GM12878 (cell line): Measurements from ENCODE around the gene GRIFIN. TPM values are rescaled to one million over a fixed set of nuclear protein-coding genes. Genes with fewer than 3 reads are reported as not detected.

ENCODE experiments used
- ATAC-seq: fragments of 200-7000 bp; cut with Tn5 transposase; 3 replicates; pipeline ENCODE4 v1.9.1; 2020; ENCODE audit warnings: mild to moderate bottlenecking, moderate library complexity
- BruUV-seq: library from RNA; stranded (reverse); fragments of 400-500 nt; replicated peaks from 2 replicates; lab custom pipeline; 2021; lab: Mats Ljungman, UMichigan
- CTCF ChIA-PET: fragments of 300-600 bp; sonication (Branson Sonifier 250); formaldehyde crosslinking; extraction: SDS; loops from one replicate; lab custom pipeline; 2021; ENCODE audit warnings: inconsistent platforms; lab: Yijun Ruan, JAX
- POLR2A ChIA-PET: fragments of 350-600 bp; formaldehyde crosslinking; extraction: SDS; loops from one replicate; lab custom pipeline; 2021; ENCODE audit warnings: inconsistent platforms; lab: Charles Lee
- RAD21 ChIA-PET: fragments of 300-600 bp; sonication (Branson Sonifier 250); formaldehyde crosslinking; loops from one replicate; lab custom pipeline; 2023; ENCODE audit warnings: antibody characterized with exemption; ENCODE audit not compliant: unreplicated experiment; lab: Charles Lee
- SMC1A ChIA-PET: fragments of 300-600 bp; sonication (Branson Sonifier 250); formaldehyde crosslinking; loops from one replicate; lab custom pipeline; 2023; ENCODE audit not compliant: unreplicated experiment, uncharacterized antibody; lab: Charles Lee
- DNase-seq: peaks from one replicate; pipeline ENCODE4 v3.0.0-alpha.2; 2011; ENCODE audit warnings: low read depth, low spot score
- FAIRE-seq: peaks from 3 replicates; lab custom pipeline; 2011; peaks lifted over from hg19 to GRCh38; lab: Jason Lieb, UNC
- H2AFZ ChIP-seq: 2 replicates; pipeline ENCODE4 v1.6.0; 2011; ENCODE audit warnings: low read depth, low read length, control low read depth; ENCODE audit not compliant: control insufficient read depth
- H3K27ac ChIP-seq: 2 replicates; pipeline ENCODE4 v1.5.1; 2011; ENCODE audit warnings: control low read depth; ENCODE audit not compliant: control insufficient read depth, insufficient read depth
- H3K27me3 ChIP-seq, 2 experiments: replicated peaks in 1 of 2; 2 replicates each; pipeline versions ENCODE4 v1.6.0 to v1.6.1; 2011; ENCODE audit warnings: low read length in 1 of 2; ENCODE audit not compliant: control insufficient read depth in 2 of 2, insufficient read depth in 2 of 2
- H3K36me3 ChIP-seq, 2 experiments: 2 replicates each; pipeline ENCODE4 v1.5.1; 2011; ENCODE audit warnings: low read length in 1 of 2; ENCODE audit not compliant: control insufficient read depth in 2 of 2, insufficient read depth in 2 of 2
- H3K4me1 ChIP-seq: 2 replicates; pipeline ENCODE4 v1.6.1; 2011; ENCODE audit warnings: mild to moderate bottlenecking, low read length, moderate library complexity, mixed read lengths; ENCODE audit not compliant: control insufficient read depth, insufficient read depth
- H3K4me2 ChIP-seq: 2 replicates; pipeline ENCODE4 v1.6.0; 2011; ENCODE audit warnings: control low read depth; ENCODE audit not compliant: control insufficient read depth, insufficient read depth
- H3K4me3 ChIP-seq: fragments of 200-600 bp; sonication (generic); 2 replicates; pipeline ENCODE4 v1.5.1; 2016
- H3K79me2 ChIP-seq: 2 replicates; pipeline ENCODE4 v1.6.0; 2011; ENCODE audit warnings: low read length; ENCODE audit not compliant: control insufficient read depth, insufficient read depth
- H3K9ac ChIP-seq: 2 replicates; pipeline ENCODE4 v1.8.0; 2011; ENCODE audit warnings: low read length, control low read depth, mixed read lengths; ENCODE audit not compliant: control insufficient read depth, insufficient read depth
- H3K9me3 ChIP-seq: replicated peaks from 3 replicates; pipeline ENCODE4 v1.5.1; 2011; ENCODE audit warnings: mild to moderate bottlenecking, low read length; ENCODE audit not compliant: control insufficient read depth, insufficient read depth
- H4K20me1 ChIP-seq: 2 replicates; pipeline ENCODE4 v1.6.0; 2011; ENCODE audit not compliant: control insufficient read depth, insufficient read depth
- BMI1 ChIP-seq: fragments of 450-650 bp; IDR thresholded peaks from 2 replicates; pipeline ENCODE4 v1.6.1; 2016; ENCODE audit warnings: mild to moderate bottlenecking, moderate library complexity, borderline replicate concordance
- E4F1 ChIP-seq: fragments of 450-650 bp; IDR thresholded peaks from 2 replicates; pipeline ENCODE4 v1.6.1; 2018; ENCODE audit warnings: borderline replicate concordance, mild to moderate bottlenecking; ENCODE audit not compliant: partially characterized antibody
- HCFC1 ChIP-seq: fragments of 150-350 bp; IDR thresholded peaks from 2 replicates; pipeline ENCODE4 v1.6.1; 2014; ENCODE audit warnings: low read length
- IKZF2 ChIP-seq, 2 experiments: fragments of 450-650 bp; IDR thresholded peaks; 2 replicates each; pipeline ENCODE4 v1.6.1; 2017; ENCODE audit warnings: mild to moderate bottlenecking in 2 of 2, moderate library complexity in 2 of 2
- POLR2AphosphoS5 ChIP-seq: IDR thresholded peaks from 2 replicates; pipeline ENCODE4 v1.6.1; 2011; ENCODE audit warnings: mild to moderate bottlenecking, low read length, inconsistent platforms
- SPI1 ChIP-seq: IDR thresholded peaks from 2 replicates; pipeline ENCODE4 v1.6.1; 2011; ENCODE audit warnings: low read depth, mild to moderate bottlenecking, low read length, moderate library complexity, borderline replicate concordance; ENCODE audit not compliant: insufficient read depth
- TAF1 ChIP-seq: IDR thresholded peaks from 2 replicates; pipeline ENCODE4 v1.6.1; 2011; ENCODE audit warnings: mild to moderate bottlenecking, low read depth, low read length, borderline replicate concordance
- YY1 ChIP-seq: IDR thresholded peaks from 2 replicates; pipeline ENCODE4 v1.6.1; 2011; ENCODE audit warnings: low read depth, mild to moderate bottlenecking, low read length
- WGBS: methylation state at CpG from one replicate; pipeline ENCODE4 v1.1.6; 2016; ENCODE audit warnings: low lambda C conversion rate; ENCODE audit not compliant: insufficient replicate concordance, insufficient coverage; ENCODE audit errors: missing lambda C conversion rate; 5-methylcytosine and 5-hydroxymethylcytosine counted together
- in situ Hi-C: fragments of 300-500 bp; cut with MboI; formaldehyde crosslinking; loops from 9 replicates; pipeline ENCODE4 v1.14.3; 2018; ENCODE audit warnings: mixed read lengths
- intact Hi-C: fragments of 100-400 bp; cut with micrococcal nuclease; formaldehyde crosslinking; loops from one replicate; pipeline ENCODE4 v1.14.2; 2022; ENCODE audit not compliant: unreplicated experiment
- polyA plus RNA-seq, 11 experiments: library from polyadenylated mRNA; depleted of rRNA in 4 of 11; unstranded in 6 of 11; stranded (reverse) in 5 of 11; fragments of >200 nt; fragmentation: Nextera tagmentation in 4 of 11; fragmentation: Illumina TruSeq in 1 of 11; extraction: Ambion mirVana in 4 of 11; extraction: Trizol in 1 of 11; gene quantifications; 1 replicate in 1 of 11; 2 replicates in 10 of 11; pipeline versions ENCODE4 v1.2.1 to v1.2.3, GENCODE V29; 2011 to 2016; ENCODE audit warnings: inconsistent platforms in 2 of 11, missing spikeins in 2 of 11, low read depth in 1 of 11
- total RNA-seq, 4 experiments: library from RNA; depleted of rRNA in 3 of 4; stranded (reverse); fragments of >200 nt in 3 of 4; fragmentation: Illumina TruSeq in 1 of 4; extraction: Trizol in 1 of 4; gene quantifications; 2 replicates each; pipeline versions ENCODE4 v1.2.1 to v1.2.3, GENCODE V29; 2013 to 2021
- TF ChIP-seq, protein P1 (sequence below): IDR thresholded peaks from 2 replicates; pipeline ENCODE4 v1.6.1; 2011; ENCODE audit warnings: borderline replicate concordance, low read depth, mild to moderate bottlenecking, moderate library complexity, low read length; ENCODE audit not compliant: insufficient read depth, poor library complexity, severe bottlenecking
- TF ChIP-seq, protein P2 (sequence below): fragments of 450-650 bp; IDR thresholded peaks from 2 replicates; pipeline ENCODE4 v1.6.1; 2014; ENCODE audit warnings: mild to moderate bottlenecking

The GRIFIN gene
- total and polyA plus RNA-seq, 10 of the 15 experiments (the other 5 are each of a cell fraction or from before 2014, with no cell fraction given), result not detected

DNA sequence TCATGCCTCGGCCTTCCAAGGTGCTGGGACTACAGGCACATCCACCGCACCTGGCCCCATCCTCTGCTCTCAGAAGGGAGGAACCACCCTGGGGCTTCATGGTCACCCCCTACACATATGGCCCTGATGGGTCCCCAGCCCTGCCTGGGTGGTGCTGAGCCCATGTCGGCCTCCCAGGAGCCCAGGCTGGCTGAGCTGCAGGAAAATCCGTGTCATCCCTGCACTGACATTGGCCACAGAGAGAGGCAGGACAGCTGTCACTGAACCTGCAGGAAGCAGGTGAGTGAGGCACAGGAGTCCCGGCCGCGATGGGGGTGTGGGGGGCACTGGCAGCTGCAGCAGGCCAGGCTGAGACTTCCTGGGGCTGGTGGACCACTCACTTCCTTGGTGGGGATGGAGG is 8.0 kb downstream of the GRIFIN start:
- ChIA-PET POLR2A (interaction anchor here (2.2 kb wide), 1 partner anchor 17 kb away, joined by 8 read pairs; no protein-coding TSS in a partner anchor), CTCF (interaction anchor here (0.6 to 6.7 kb wide), 33 partner anchors 8 to 872 kb away, joined by 3 to 114 read pairs (median 5); partner anchors contain the start of genes BRAT1 and EIF3B), SMC1A (interaction anchor here (0.7 to 2.6 kb wide), 16 partner anchors 11 to 889 kb away, joined by 3 to 21 read pairs (median 4); no protein-coding TSS in a partner anchor)
- in situ Hi-C loops, result no loop called here
- H3K27ac ChIP-seq, result no peak overlapping the region
- BruUV-seq, result no TSS peak
- H3K27me3 ChIP-seq, result no peaks in the 10 kb centered on the region
- intact Hi-C loops, result loop anchor here (2.0 to 5.0 kb wide), 2 partner anchors 17 to 99 kb away; no protein-coding TSS in a partner anchor
- no peak for FAIRE-seq
- H3K36me3 ChIP-seq, result no peaks in the 10 kb centered on the region
- no peak overlapping the region for H2AFZ ChIP-seq
- no peaks in the 10 kb centered on the region for H3K4me1 ChIP-seq
- ATAC-seq, result no peak
- H3K79me2 ChIP-seq, result no peaks in the 10 kb centered on the region
- 67% methylated on average over 7 of the region's 7 CpGs for WGBS
- no peak overlapping the region for H3K4me2 ChIP-seq
- no peak overlapping the region for H3K4me3 ChIP-seq
- DNase-seq, result no peak
- no peak overlapping the region for H3K9ac ChIP-seq
- no peak for TF ChIP-seq BMI1
- TF ChIP-seq SPI1, result no peak
- TF ChIP-seq, all 136 proteins: peak for 0
- H4K20me1 ChIP-seq, result no peaks in the 10 kb centered on the region
- RAD21 ChIA-PET, result interaction anchor here (0.6 to 3.7 kb wide), 17 partner anchors 11 to 804 kb away, joined by 3 to 42 read pairs (median 3); partner anchors contain the start of genes CHST12 and EIF3B
- H3K9me3 ChIP-seq, result no peaks in the 10 kb centered on the region; the same call in 2 of the 3 replicates

DNA sequence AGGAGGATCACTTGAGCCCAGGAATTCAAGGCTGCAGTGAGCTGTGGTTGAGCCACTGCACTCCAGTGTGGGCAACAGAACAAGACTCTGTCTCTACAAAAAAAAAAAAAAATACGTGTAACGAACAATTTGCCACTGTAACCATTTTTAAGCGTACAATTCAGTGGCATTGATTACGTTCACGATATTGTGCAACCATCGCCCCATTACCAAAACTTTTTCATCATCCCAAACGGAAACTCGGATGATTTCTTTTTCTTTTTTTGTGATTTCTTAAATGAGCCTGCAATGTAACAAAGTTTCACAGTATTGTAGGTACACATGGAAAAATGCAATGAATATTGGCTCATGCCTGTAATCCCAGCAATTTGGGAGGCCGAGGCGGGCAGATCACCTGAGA is 9.5 kb downstream of the GRIFIN start:
- 61% methylated on average over 10 of the region's 10 CpGs for WGBS
- Histone ChIP-seq H3K79me2 (no peaks in the 10 kb centered on the region), H3K27ac (no peak overlapping the region), H3K9ac (no peak overlapping the region), H3K36me3 (no peaks in the 10 kb centered on the region), H3K9me3 (no peaks in the 10 kb centered on the region; the same call in 2 of the 3 replicates), H3K4me1 (no peaks in the 10 kb centered on the region), H2AFZ (no peak overlapping the region), H4K20me1 (no peaks in the 10 kb centered on the region), H3K4me2 (no peak overlapping the region), H3K27me3 (no peaks in the 10 kb centered on the region), H3K4me3 (no peak overlapping the region)
- BruUV-seq, result no TSS peak
- SMC1A ChIA-PET, result no interaction called here
- no peak for FAIRE-seq
- RAD21 ChIA-PET, result interaction anchor here (0.6 kb wide), 1 partner anchor 61 kb away, joined by 4 read pairs; no protein-coding TSS in a partner anchor
- no peak for DNase-seq
- CTCF ChIA-PET, result interaction anchor here (0.6 to 6.7 kb wide), 6 partner anchors 10 to 70 kb away, joined by 3 to 114 read pairs (median 3); no protein-coding TSS in a partner anchor
- TF ChIP-seq HCFC1, result no peak
- no peak for TF ChIP-seq IKZF2 (IDR thresholded peaks at IDR 0.05)
- TF ChIP-seq, protein P1, sequence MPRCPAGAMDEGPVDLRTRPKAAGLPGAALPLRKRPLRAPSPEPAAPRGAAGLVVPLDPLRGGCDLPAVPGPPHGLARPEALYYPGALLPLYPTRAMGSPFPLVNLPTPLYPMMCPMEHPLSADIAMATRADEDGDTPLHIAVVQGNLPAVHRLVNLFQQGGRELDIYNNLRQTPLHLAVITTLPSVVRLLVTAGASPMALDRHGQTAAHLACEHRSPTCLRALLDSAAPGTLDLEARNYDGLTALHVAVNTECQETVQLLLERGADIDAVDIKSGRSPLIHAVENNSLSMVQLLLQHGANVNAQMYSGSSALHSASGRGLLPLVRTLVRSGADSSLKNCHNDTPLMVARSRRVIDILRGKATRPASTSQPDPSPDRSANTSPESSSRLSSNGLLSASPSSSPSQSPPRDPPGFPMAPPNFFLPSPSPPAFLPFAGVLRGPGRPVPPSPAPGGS, result no peak
- TF ChIP-seq, protein P2, sequence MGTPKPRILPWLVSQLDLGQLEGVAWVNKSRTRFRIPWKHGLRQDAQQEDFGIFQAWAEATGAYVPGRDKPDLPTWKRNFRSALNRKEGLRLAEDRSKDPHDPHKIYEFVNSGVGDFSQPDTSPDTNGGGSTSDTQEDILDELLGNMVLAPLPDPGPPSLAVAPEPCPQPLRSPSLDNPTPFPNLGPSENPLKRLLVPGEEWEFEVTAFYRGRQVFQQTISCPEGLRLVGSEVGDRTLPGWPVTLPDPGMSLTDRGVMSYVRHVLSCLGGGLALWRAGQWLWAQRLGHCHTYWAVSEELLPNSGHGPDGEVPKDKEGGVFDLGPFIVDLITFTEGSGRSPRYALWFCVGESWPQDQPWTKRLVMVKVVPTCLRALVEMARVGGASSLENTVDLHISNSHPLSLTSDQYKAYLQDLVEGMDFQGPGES, result no peak
- no peak for TF ChIP-seq YY1
- no peak for TF ChIP-seq TAF1
- TF ChIP-seq E4F1, result no peak
- TF ChIP-seq POLR2AphosphoS5, result no peak
- POLR2A ChIA-PET, result interaction anchor here (0.6 to 0.7 kb wide), 3 partner anchors 76 to 162 kb away, joined by 3 to 9 read pairs (median 5); no protein-coding TSS in a partner anchor
- intact Hi-C loops (loop anchor here (5.0 kb wide), 1 partner anchor 101 kb away; no protein-coding TSS in a partner anchor), in situ Hi-C loops (no loop called here)
- no peak for ATAC-seq
